Muscle of leg (tissue), 11 donors: Measurements from ENCODE around the gene SQSTM1. TPM values are rescaled to one million over a fixed set of nuclear protein-coding genes. Genes with fewer than 3 reads are reported as not detected.
A peak's percentile ranks its signal among the peaks of the same experiment; 100 is the strongest.

ENCODE experiments used
- DNase-seq: peaks from one replicate; pipeline ENCODE4 v3.0.0; 2013
- H3K27ac ChIP-seq: one replicate; pipeline ENCODE4 v1.5.1; 2013; ENCODE audit warnings: mild to moderate bottlenecking, low read length, control low read depth
- H3K27me3 ChIP-seq: one replicate; pipeline ENCODE4 v1.6.1; 2013; ENCODE audit warnings: low read length; ENCODE audit not compliant: control insufficient read depth, insufficient read depth
- H3K36me3 ChIP-seq: one replicate; pipeline ENCODE4 v1.6.1; 2013; ENCODE audit warnings: low read length; ENCODE audit not compliant: control insufficient read depth, insufficient read depth
- H3K4me1 ChIP-seq: one replicate; pipeline ENCODE4 v1.6.1; 2013; ENCODE audit warnings: low read length; ENCODE audit not compliant: control insufficient read depth, insufficient read depth
- H3K4me3 ChIP-seq: one replicate; pipeline ENCODE4 v1.5.1; 2013; ENCODE audit warnings: low read length, control low read depth
- H3K9me3 ChIP-seq: replicated peaks from 2 replicates; pipeline ENCODE4 v1.6.1; 2013; ENCODE audit warnings: low read depth, low read length; ENCODE audit not compliant: control insufficient read depth
- WGBS: methylation state at CpG from one replicate; pipeline ENCODE4 v1.1.5; 2013; ENCODE audit warnings: missing lambda C conversion rate; ENCODE audit not compliant: insufficient coverage; 5-methylcytosine and 5-hydroxymethylcytosine counted together
- polyA plus RNA-seq, 8 donors: library from polyadenylated mRNA; unstranded; fragments of 120-200 nt; gene quantifications; one replicate each; pipeline versions ENCODE4 v1.2.1 to v1.2.3, GENCODE V29; 2013; ENCODE audit warnings: inconsistent platforms in 1 of 8, low replicate concordance in 1 of 8; ENCODE audit not compliant: insufficient read length in 8 of 8, insufficient read depth in 1 of 8
- total RNA-seq: library from RNA; stranded (reverse); fragments of 120-200 nt; gene quantifications from one replicate; pipeline ENCODE4 v1.2.4, GENCODE V29; 2013

Gene SQSTM1
- total and polyA plus RNA-seq, 9 donors: 61.2 to 75.9 (median 71.1) TPM

- H3K36me3 ChIP-seq: peaks cover 18% of the 10 kb centered on the region
- H3K4me3 ChIP-seq: peak within 1 kb of the TSS; percentile 10
- H3K4me1 ChIP-seq: peaks cover 34% of the 10 kb centered on the region
- peak; percentile 83 for DNase-seq
- H3K27ac ChIP-seq: no peak within 1 kb of the TSS
- 25% methylated on average over 10 of the region's 19 CpGs for WGBS
- no peaks in the 10 kb centered on the region for H3K9me3 ChIP-seq
- H3K27me3 ChIP-seq: peaks cover 9% of the 10 kb centered on the region
These were observed 27.1 kb upstream of the SQSTM1 start, which contains the start of gene LTC4S for GRCh38 chr5:179793468-179794139. Gene LTC4S (plus strand): TSS chr5:179793986. CDS start chr5:179794081, 95 bp downstream.

GRCh38 chr5:179794171-179794570 is 26.5 kb upstream of the SQSTM1 start:
- peaks cover 34% of the 10 kb centered on the region for H3K4me1 ChIP-seq
- H3K27ac ChIP-seq: no peak overlapping the region
- WGBS: no CpG with 5 or more reads among the region's 3 CpGs

GRCh38 chr5:179794575-179794974 is 26.1 kb upstream of the SQSTM1 start:
- H3K36me3 ChIP-seq: peaks cover 27% of the 10 kb centered on the region
- H3K9me3 ChIP-seq: no peaks in the 10 kb centered on the region
- peak overlapping the region; percentile 10 for H3K4me3 ChIP-seq
- H3K27ac ChIP-seq: no peak overlapping the region
- peaks cover 9% of the 10 kb centered on the region for H3K27me3 ChIP-seq
- no peak for DNase-seq
- WGBS: no CpG with 5 or more reads among the region's 3 CpGs
- H3K4me1 ChIP-seq: peaks cover 34% of the 10 kb centered on the region

More at GRCh38 chr5:179794171-179794570, 26.5 kb upstream of the SQSTM1 start:
- DNase-seq: no peak
- Histone ChIP-seq H3K9me3 (no peaks in the 10 kb centered on the region), H3K4me3 (peak overlapping the region; percentile 10), H3K36me3 (peaks cover 23% of the 10 kb centered on the region), H3K27me3 (peaks cover 9% of the 10 kb centered on the region)

- WGBS: 6% methylated on average over 44 of the region's 53 CpGs
- peaks cover 9% of the 10 kb centered on the region for H3K27me3 ChIP-seq
- H3K4me1 ChIP-seq: peaks cover 34% of the 10 kb centered on the region
- H3K4me3 ChIP-seq: peak overlapping the region; percentile 31
- H3K9me3 ChIP-seq: no peaks in the 10 kb centered on the region
- no peak overlapping the region for H3K27ac ChIP-seq
- DNase-seq: no peak
- H3K36me3 ChIP-seq: peaks cover 34% of the 10 kb centered on the region
These were observed 25.4 kb upstream of the SQSTM1 start for GRCh38 chr5:179795049-179795862.

- Histone ChIP-seq H3K27me3 (peaks cover 9% of the 10 kb centered on the region), H3K4me3 (peak overlapping the region; percentile 54), H3K4me1 (peaks cover 34% of the 10 kb centered on the region), H3K36me3 (peaks cover 43% of the 10 kb centered on the region), H3K9me3 (no peaks in the 10 kb centered on the region), H3K27ac (no peak overlapping the region)
- under 1% methylated on average over 99 of the region's 113 CpGs for WGBS
- peak; percentile 88 for DNase-seq
These were observed 24.6 kb upstream of the SQSTM1 start for GRCh38 chr5:179795863-179796833.

GRCh38 chr5:179796877-179797608 is 23.7 kb upstream of the SQSTM1 start:
- Histone ChIP-seq H3K4me3 (no peak overlapping the region), H3K27ac (no peak overlapping the region), H3K36me3 (peaks cover 45% of the 10 kb centered on the region), H3K27me3 (peaks cover 9% of the 10 kb centered on the region), H3K9me3 (no peaks in the 10 kb centered on the region), H3K4me1 (peaks cover 35% of the 10 kb centered on the region)
- WGBS: 82% methylated on average over 15 of the region's 21 CpGs
- no peak for DNase-seq

- peaks cover 9% of the 10 kb centered on the region for H3K27me3 ChIP-seq
- no peak for DNase-seq
- H3K9me3 ChIP-seq: no peaks in the 10 kb centered on the region
- whole genome bisulfite sequencing: 92% methylated on average over 30 of the region's 30 CpGs
- H3K4me1 ChIP-seq: peaks cover 37% of the 10 kb centered on the region
- H3K36me3 ChIP-seq: peaks cover 45% of the 10 kb centered on the region
- no peak overlapping the region for H3K4me3 ChIP-seq
- H3K27ac ChIP-seq: no peak overlapping the region
These were observed 23.0 kb upstream of the SQSTM1 start for GRCh38 chr5:179797741-179798140.

GRCh38 chr5:179798144-179798770 is 22.4 kb upstream of the SQSTM1 start:
- 93% methylated on average over 16 of the region's 23 CpGs for WGBS
- Histone ChIP-seq H3K27me3 (peaks cover 9% of the 10 kb centered on the region), H3K4me1 (peaks cover 36% of the 10 kb centered on the region), H3K9me3 (no peaks in the 10 kb centered on the region), H3K36me3 (peaks cover 45% of the 10 kb centered on the region), H3K27ac (no peak overlapping the region), H3K4me3 (no peak overlapping the region)
- no peak for DNase-seq
